Suprapubic skin (tissue), 4 donors: ENCODE results near the gene SLC25A11.

Source experiments
- CTCF ChIP-seq, 2 donors: fragments of 200-600 bp in 1 of 2; fragments of 450-650 bp in 1 of 2; sonication (generic) in 1 of 2; IDR thresholded peaks; one replicate each; pipeline ENCODE4 v1.5.1; 2016 to 2019; ENCODE audit warnings: antibody characterized with exemption in 2 of 2, mild to moderate bottlenecking in 1 of 2, moderate library complexity in 1 of 2
- EP300 ChIP-seq: sonication (generic); formaldehyde crosslinking; IDR thresholded peaks from one replicate; pipeline ENCODE4 v1.6.1; 2017; ENCODE audit warnings: antibody characterized with exemption
- POLR2A ChIP-seq, 2 donors: fragments of 450-650 bp; IDR thresholded peaks; one replicate each; pipeline ENCODE4 v1.6.1; 2017; ENCODE audit warnings: antibody characterized with exemption in 2 of 2, mild to moderate bottlenecking in 2 of 2, moderate library complexity in 2 of 2
- POLR2AphosphoS5 ChIP-seq, 3 donors: sonication (generic); formaldehyde crosslinking; IDR thresholded peaks; one replicate each; pipeline ENCODE4 v1.6.1; 2017; ENCODE audit warnings: antibody characterized with exemption in 3 of 3

DNA sequence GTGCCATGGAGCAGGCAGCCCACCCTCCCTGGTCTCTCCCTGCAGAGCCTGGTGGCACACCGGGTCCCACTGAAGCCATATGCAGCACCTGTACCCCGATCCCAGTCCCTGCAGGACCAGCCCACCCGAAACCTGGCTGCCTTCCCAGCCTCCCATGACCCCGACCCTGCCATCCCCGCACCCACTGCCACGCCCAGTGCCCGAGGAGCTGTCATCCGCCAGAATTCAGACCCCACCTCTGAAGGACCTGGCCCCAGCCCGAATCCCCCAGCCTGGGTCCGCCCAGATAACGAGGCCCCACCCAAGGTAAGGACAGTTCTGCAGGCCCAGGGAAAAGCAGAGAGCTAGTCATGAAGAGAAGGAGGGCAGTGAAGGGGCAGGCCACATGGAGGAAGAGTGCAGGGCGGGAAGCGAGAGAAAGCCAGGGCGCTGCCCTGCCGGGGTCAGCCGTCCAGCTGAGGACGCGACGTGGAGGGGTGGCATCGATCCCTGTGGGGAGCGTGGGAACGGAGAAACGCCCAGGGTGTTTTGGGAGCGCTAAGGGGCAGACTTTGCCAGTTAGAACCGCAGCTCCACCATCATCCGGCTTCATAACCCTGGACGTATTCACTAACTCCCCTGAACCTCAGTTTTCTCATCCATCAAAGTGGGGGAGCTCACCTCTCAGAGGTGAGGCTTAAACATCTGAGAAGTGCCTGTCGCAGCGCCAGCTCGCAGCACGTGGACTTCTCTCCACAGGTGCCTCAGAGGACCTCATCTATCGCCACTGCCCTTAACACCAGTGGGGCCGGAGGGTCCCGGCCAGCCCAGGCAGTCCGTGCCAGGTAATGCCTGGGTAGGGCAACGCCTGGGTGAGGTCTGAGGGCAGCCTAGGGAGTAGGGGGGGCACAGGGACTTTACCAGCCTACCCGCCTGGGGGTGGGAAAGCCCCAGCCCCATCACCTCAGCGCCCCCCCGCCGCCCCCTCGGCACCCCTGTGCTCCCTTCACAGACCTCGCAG lies 48.1 kb downstream of the SLC25A11 start:
- no peak for TF ChIP-seq POLR2A (IDR thresholded peaks at IDR 0.05)
- no peak for TF ChIP-seq CTCF (IDR thresholded peaks at IDR 0.05)
- no peak for TF ChIP-seq EP300
- no peak for TF ChIP-seq POLR2AphosphoS5 (IDR thresholded peaks at IDR 0.05)
